IMR-90 (cell line): ENCODE data around the gene ABCE1. TPM values are rescaled to one million over a fixed set of nuclear protein-coding genes. Genes with fewer than 3 reads are reported as not detected.

ENCODE experiments used
- ATAC-seq: fragments of 200-7000 bp; cut with Tn5 transposase; 2 replicates; pipeline ENCODE4 v1.9.1; 2020; ENCODE audit warnings: low read depth, mild to moderate bottlenecking, moderate library complexity
- BruUV-seq: library from RNA; stranded (reverse); fragments of 400-500 nt; replicated peaks from 2 replicates; lab custom pipeline; 2021; lab: Mats Ljungman, UMichigan
- CTCF ChIA-PET: fragments of 300-600 bp; formaldehyde crosslinking; extraction: SDS; loops from one replicate; lab custom pipeline; 2021; ENCODE audit warnings: antibody characterized with exemption; lab: Yijun Ruan, JAX
- POLR2A ChIA-PET: fragments of 300-600 bp; sonication (Branson Sonifier 250); formaldehyde crosslinking; loops from one replicate; lab custom pipeline; 2022; ENCODE audit warnings: antibody characterized with exemption; ENCODE audit not compliant: unreplicated experiment; lab: Charles Lee
- DNase-seq: peaks from one replicate; pipeline ENCODE4 v3.0.0; 2013
- H2AFZ ChIP-seq: replicated peaks from 2 replicates; pipeline ENCODE3; 2013; ENCODE audit warnings: low read length, mild to moderate bottlenecking; ENCODE audit not compliant: poor library complexity
- H2AK5ac ChIP-seq: 2 replicates; pipeline ENCODE4 v1.6.1; 2013; ENCODE audit warnings: low read depth, low read length, inconsistent platforms
- H2AK9ac ChIP-seq: replicated peaks from 2 replicates; pipeline ENCODE3; 2013; ENCODE audit warnings: mild to moderate bottlenecking, low read depth, low read length, moderate library complexity; ENCODE audit not compliant: poor library complexity
- H2BK120ac ChIP-seq: 2 replicates; pipeline ENCODE4 v1.6.1; 2013; ENCODE audit warnings: low read depth, low read length, inconsistent platforms
- H2BK15ac ChIP-seq: 3 replicates; pipeline ENCODE4 v1.6.1; 2013; ENCODE audit warnings: low read depth, low read length, inconsistent platforms
- H2BK20ac ChIP-seq: 2 replicates; pipeline ENCODE4 v1.6.1; 2013; ENCODE audit warnings: low read depth, mild to moderate bottlenecking, inconsistent platforms, low read length, moderate library complexity
- H2BK5ac ChIP-seq: 2 replicates; pipeline ENCODE4 v1.6.1; 2013; ENCODE audit warnings: mild to moderate bottlenecking, low read depth, low read length, inconsistent platforms; ENCODE audit not compliant: poor library complexity, severe bottlenecking
- H3K14ac ChIP-seq: replicated peaks from 2 replicates; pipeline ENCODE4 v1.6.1; 2013; ENCODE audit warnings: low read depth, low read length, inconsistent platforms
- H3K18ac ChIP-seq: 2 replicates; pipeline ENCODE4 v1.6.1; 2013; ENCODE audit warnings: low read depth, low read length, control low read depth
- H3K23ac ChIP-seq: 2 replicates; pipeline ENCODE4 v1.6.1; 2013; ENCODE audit warnings: low read depth, low read length, inconsistent platforms
- H3K27ac ChIP-seq: 2 replicates; pipeline ENCODE4 v1.5.1; 2013; ENCODE audit warnings: mild to moderate bottlenecking, control low read depth, low read length; ENCODE audit not compliant: insufficient read depth
- H3K27me3 ChIP-seq: 2 replicates; pipeline ENCODE4 v1.6.1; 2013; ENCODE audit warnings: low read length; ENCODE audit not compliant: control insufficient read depth, insufficient read depth
- H3K36me3 ChIP-seq: 2 replicates; pipeline ENCODE4 v1.6.1; 2013; ENCODE audit warnings: low read length, mixed read lengths; ENCODE audit not compliant: control insufficient read depth, insufficient read depth
- H3K4ac ChIP-seq: 2 replicates; pipeline ENCODE4 v1.6.1; 2013; ENCODE audit warnings: low read depth, low read length, inconsistent platforms
- H3K4me1 ChIP-seq: 2 replicates; pipeline ENCODE4 v1.6.1; 2013; ENCODE audit warnings: low read length, mixed read lengths; ENCODE audit not compliant: control insufficient read depth, insufficient read depth
- H3K4me2 ChIP-seq: 2 replicates; pipeline ENCODE4 v1.6.1; 2013; ENCODE audit warnings: low read depth, mild to moderate bottlenecking, control low read depth, low read length, moderate library complexity
- H3K4me3 ChIP-seq: 2 replicates; pipeline ENCODE4 v1.5.1; 2013; ENCODE audit warnings: low read depth, mild to moderate bottlenecking, control low read depth, low read length, moderate library complexity; ENCODE audit not compliant: insufficient read depth
- H3K56ac ChIP-seq: 2 replicates; pipeline ENCODE4 v1.6.1; 2013; ENCODE audit warnings: low read length, inconsistent platforms; ENCODE audit not compliant: insufficient read depth; ENCODE audit errors: extremely low read depth
- H3K79me1 ChIP-seq, 2 experiments: 2 replicates each; pipeline ENCODE4 v1.6.1; 2013; ENCODE audit warnings: low read length in 2 of 2, inconsistent platforms in 1 of 2, low read depth in 1 of 2
- H3K9ac ChIP-seq: 2 replicates; pipeline ENCODE4 v1.6.1; 2013; ENCODE audit warnings: low read depth, low read length, control low read depth
- H3K9me1 ChIP-seq: 2 replicates; pipeline ENCODE4 v1.6.1; 2013; ENCODE audit warnings: low read length, inconsistent platforms; ENCODE audit not compliant: insufficient read depth
- H3K9me3 ChIP-seq: 2 replicates; pipeline ENCODE4 v1.6.1; 2013; ENCODE audit warnings: low read length; ENCODE audit not compliant: control insufficient read depth, insufficient read depth
- H4K20me1 ChIP-seq: 2 replicates; pipeline ENCODE4 v1.6.1; 2013; ENCODE audit warnings: low read length, inconsistent platforms; ENCODE audit not compliant: insufficient read depth
- H4K5ac ChIP-seq: 2 replicates; pipeline ENCODE4 v1.6.1; 2013; ENCODE audit warnings: mild to moderate bottlenecking, low read depth, low read length, control low read depth
- H4K8ac ChIP-seq, 2 experiments: 2 replicates each; pipeline ENCODE4 v1.6.1; 2013; ENCODE audit warnings: low read depth in 2 of 2, low read length in 2 of 2, control low read depth in 1 of 2, inconsistent platforms in 1 of 2
- H4K91ac ChIP-seq: 2 replicates; pipeline ENCODE4 v1.6.1; 2013; ENCODE audit warnings: low read depth, low read length, inconsistent platforms; ENCODE audit not compliant: insufficient read depth
- BHLHE40 ChIP-seq: fragments of 150-350 bp; IDR thresholded peaks from 2 replicates; pipeline ENCODE4 v1.6.1; 2016; ENCODE audit warnings: mild to moderate bottlenecking, low read depth, low read length
- CEBPB ChIP-seq: IDR thresholded peaks from 2 replicates; pipeline ENCODE4 v1.6.1; 2012; ENCODE audit warnings: low read depth, low read length, improper control_type of control experiment
- CHD1 ChIP-seq: IDR thresholded peaks from 2 replicates; pipeline ENCODE4 v1.6.1; 2012; ENCODE audit warnings: low read depth, low read length, improper control_type of control experiment
- FOS ChIP-seq: fragments of 150-350 bp; IDR thresholded peaks from 2 replicates; pipeline ENCODE4 v1.6.1; 2016; ENCODE audit warnings: low read depth, low read length
- MAFK ChIP-seq: IDR thresholded peaks from 2 replicates; pipeline ENCODE4 v1.6.1; 2012; ENCODE audit warnings: low read depth, low read length, improper control_type of control experiment
- MXI1 ChIP-seq: IDR thresholded peaks from 2 replicates; pipeline ENCODE4 v1.6.1; 2012; ENCODE audit warnings: low read depth, mild to moderate bottlenecking, low read length, moderate library complexity, borderline replicate concordance
- NFE2L2 ChIP-seq: fragments of 150-350 bp; IDR thresholded peaks from 2 replicates; pipeline ENCODE4 v1.6.1; 2016; ENCODE audit warnings: low read depth, mild to moderate bottlenecking, low read length
- POLR2A ChIP-seq: IDR thresholded peaks from 2 replicates; pipeline ENCODE4 v1.6.1; 2012; ENCODE audit warnings: mild to moderate bottlenecking, low read depth, low read length
- RAD21 ChIP-seq: IDR thresholded peaks from 2 replicates; pipeline ENCODE4 v1.6.1; 2012; ENCODE audit warnings: low read length, improper control_type of control experiment
- RFX5 ChIP-seq: IDR thresholded peaks from 2 replicates; pipeline ENCODE4 v1.8.0; 2012; ENCODE audit warnings: low read depth, mild to moderate bottlenecking, low read length, moderate library complexity
- SMC3 ChIP-seq: fragments of 150-350 bp; IDR thresholded peaks from 2 replicates; pipeline ENCODE4 v1.6.1; 2016; ENCODE audit warnings: low read depth, mild to moderate bottlenecking, antibody characterized with exemption, low read length, moderate library complexity
- WGBS, 2 experiments: methylation state at CpG; one replicate each; pipeline versions ENCODE4 v1.1.5 to v1.1.7; 2013; ENCODE audit warnings: missing lambda C conversion rate in 2 of 2; ENCODE audit not compliant: insufficient read length in 1 of 2; ENCODE audit errors: extremely low coverage in 2 of 2; 5-methylcytosine and 5-hydroxymethylcytosine counted together
- dilution Hi-C: fragments of 300-500 bp; cut with HindIII; formaldehyde crosslinking; loops from one replicate; pipeline ENCODE4 v1.14.3; 2018; ENCODE audit warnings: low sequenced_read_pairs; ENCODE audit not compliant: unreplicated experiment
- in situ Hi-C: fragments of 300-500 bp; cut with MboI; formaldehyde crosslinking; loops from 3 replicates; pipeline ENCODE4 v1.14.3; 2019; ENCODE audit warnings: low sequenced_read_pairs, inconsistent platforms, mixed read lengths
- intact Hi-C: fragments of 100-400 bp; cut with micrococcal nuclease; formaldehyde crosslinking; loops from 2 replicates; pipeline ENCODE4 v1.10.0; 2022
- polyA plus RNA-seq, 3 experiments: library from polyadenylated mRNA; depleted of rRNA; stranded (reverse); fragments of >200 nt; gene quantifications; 2 replicates each; pipeline ENCODE4 v1.2.3, GENCODE V29; 2012; ENCODE audit warnings: low replicate concordance in 1 of 3
- total RNA-seq: library from RNA; depleted of rRNA; stranded (reverse); fragments of >200 nt; gene quantifications from 2 replicates; pipeline ENCODE4 v1.2.3, GENCODE V29; 2012
- TF ChIP-seq, protein P1 (sequence below): conservative IDR thresholded peaks from 2 replicates; pipeline ENCODE4 v1.5.1; 2012; ENCODE audit warnings: mild to moderate bottlenecking, low read depth, low read length, improper control_type of control experiment
- TF ChIP-seq, protein P2 (sequence below): fragments of 150-350 bp; IDR thresholded peaks from 2 replicates; pipeline ENCODE4 v1.6.1; 2016; ENCODE audit warnings: low read depth, mild to moderate bottlenecking, low read length, moderate library complexity, borderline replicate concordance
- TF ChIP-seq, protein P3 (sequence below): fragments of 150-350 bp; IDR thresholded peaks from 2 replicates; pipeline ENCODE4 v1.6.1; 2017; ENCODE audit warnings: mild to moderate bottlenecking, antibody characterized with exemption, low read length, low read depth

ABCE1 gene
- total and polyA plus RNA-seq, 2 of the 4 experiments (the other 2 are of a cell fraction) = 54.5 to 219 TPM

DNA sequence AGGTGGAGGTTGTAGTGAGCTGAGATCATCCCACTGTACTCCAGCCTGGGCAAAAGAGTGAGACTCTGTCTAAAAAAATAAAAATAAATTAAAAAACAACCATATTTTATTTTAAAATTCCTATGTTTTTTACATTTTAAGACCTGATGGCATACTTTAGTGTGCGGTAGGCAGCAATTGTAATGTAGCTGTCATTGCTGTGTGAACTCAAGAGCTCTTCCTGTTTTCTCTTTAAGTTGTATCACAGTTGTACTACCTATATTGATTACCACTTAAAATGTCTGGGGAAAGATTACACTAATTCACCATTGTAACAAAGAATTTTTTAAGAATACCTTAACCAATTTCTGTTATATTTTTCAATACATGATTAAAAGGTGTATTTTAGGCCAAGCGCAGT, 27.3 kb downstream of the ABCE1 start:
- dilution Hi-C loops (no loop called here), intact Hi-C loops (no loop called here), in situ Hi-C loops (no loop called here)
- Histone ChIP-seq H3K9me3 (no peaks in the 10 kb centered on the region), H3K79me1 (peaks cover 0 to 4% of the 10 kb centered on the region in 2 experiments; a peak in 2 of 4 replicates), H2BK5ac (no peak overlapping the region), H2AK9ac (no peak overlapping the region), H4K5ac (no peak overlapping the region), H2BK15ac (no peak overlapping the region), H2BK20ac (no peak overlapping the region), H3K27ac (no peak overlapping the region), H4K20me1 (no peaks in the 10 kb centered on the region), H3K14ac (no peak overlapping the region), H3K56ac (no peak overlapping the region), H3K4me1 (no peaks in the 10 kb centered on the region), H2AK5ac (no peak overlapping the region), H4K91ac (no peak overlapping the region), H3K4me2 (no peak overlapping the region), H3K18ac (no peak overlapping the region), H3K4ac (no peak overlapping the region), H3K9ac (no peak overlapping the region), H3K9me1 (no peaks in the 10 kb centered on the region), H3K27me3 (no peaks in the 10 kb centered on the region), H3K4me3 (no peak overlapping the region), H3K36me3 (peaks cover 29% of the 10 kb centered on the region), H2AFZ (no peak overlapping the region), H4K8ac (no peak overlapping the region), H3K23ac (no peak overlapping the region), H2BK120ac (no peak overlapping the region)
- ChIA-PET POLR2A (interaction anchor here (0.5 kb wide), 1 partner anchor 996 kb away, joined by 3 read pairs; no protein-coding TSS in a partner anchor), CTCF (no interaction called here)
- ATAC-seq (no peak), DNase-seq (no peak)
- no TSS peak for BruUV-seq
- no CpG with 5 or more reads among the region's 2 CpGs for WGBS, 2 experiments
- TF ChIP-seq RFX5 = no peak
- no peak for TF ChIP-seq MAFK
- no peak for TF ChIP-seq MXI1
- TF ChIP-seq SMC3 = no peak
- TF ChIP-seq CHD1 = no peak
- no peak for TF ChIP-seq FOS
- TF ChIP-seq BHLHE40 = no peak
- TF ChIP-seq, protein P1, sequence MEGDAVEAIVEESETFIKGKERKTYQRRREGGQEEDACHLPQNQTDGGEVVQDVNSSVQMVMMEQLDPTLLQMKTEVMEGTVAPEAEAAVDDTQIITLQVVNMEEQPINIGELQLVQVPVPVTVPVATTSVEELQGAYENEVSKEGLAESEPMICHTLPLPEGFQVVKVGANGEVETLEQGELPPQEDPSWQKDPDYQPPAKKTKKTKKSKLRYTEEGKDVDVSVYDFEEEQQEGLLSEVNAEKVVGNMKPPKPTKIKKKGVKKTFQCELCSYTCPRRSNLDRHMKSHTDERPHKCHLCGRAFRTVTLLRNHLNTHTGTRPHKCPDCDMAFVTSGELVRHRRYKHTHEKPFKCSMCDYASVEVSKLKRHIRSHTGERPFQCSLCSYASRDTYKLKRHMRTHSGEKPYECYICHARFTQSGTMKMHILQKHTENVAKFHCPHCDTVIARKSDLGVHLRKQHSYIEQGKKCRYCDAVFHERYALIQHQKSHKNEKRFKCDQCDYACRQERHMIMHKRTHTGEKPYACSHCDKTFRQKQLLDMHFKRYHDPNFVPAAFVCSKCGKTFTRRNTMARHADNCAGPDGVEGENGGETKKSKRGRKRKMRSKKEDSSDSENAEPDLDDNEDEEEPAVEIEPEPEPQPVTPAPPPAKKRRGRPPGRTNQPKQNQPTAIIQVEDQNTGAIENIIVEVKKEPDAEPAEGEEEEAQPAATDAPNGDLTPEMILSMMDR = no peak
- TF ChIP-seq CEBPB = no peak
- no peak for TF ChIP-seq NFE2L2
- TF ChIP-seq, protein P2, sequence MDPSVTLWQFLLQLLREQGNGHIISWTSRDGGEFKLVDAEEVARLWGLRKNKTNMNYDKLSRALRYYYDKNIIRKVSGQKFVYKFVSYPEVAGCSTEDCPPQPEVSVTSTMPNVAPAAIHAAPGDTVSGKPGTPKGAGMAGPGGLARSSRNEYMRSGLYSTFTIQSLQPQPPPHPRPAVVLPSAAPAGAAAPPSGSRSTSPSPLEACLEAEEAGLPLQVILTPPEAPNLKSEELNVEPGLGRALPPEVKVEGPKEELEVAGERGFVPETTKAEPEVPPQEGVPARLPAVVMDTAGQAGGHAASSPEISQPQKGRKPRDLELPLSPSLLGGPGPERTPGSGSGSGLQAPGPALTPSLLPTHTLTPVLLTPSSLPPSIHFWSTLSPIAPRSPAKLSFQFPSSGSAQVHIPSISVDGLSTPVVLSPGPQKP = no peak
- TF ChIP-seq POLR2A = no peak
- TF ChIP-seq, protein P3, sequence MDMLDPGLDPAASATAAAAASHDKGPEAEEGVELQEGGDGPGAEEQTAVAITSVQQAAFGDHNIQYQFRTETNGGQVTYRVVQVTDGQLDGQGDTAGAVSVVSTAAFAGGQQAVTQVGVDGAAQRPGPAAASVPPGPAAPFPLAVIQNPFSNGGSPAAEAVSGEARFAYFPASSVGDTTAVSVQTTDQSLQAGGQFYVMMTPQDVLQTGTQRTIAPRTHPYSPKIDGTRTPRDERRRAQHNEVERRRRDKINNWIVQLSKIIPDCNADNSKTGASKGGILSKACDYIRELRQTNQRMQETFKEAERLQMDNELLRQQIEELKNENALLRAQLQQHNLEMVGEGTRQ = no peak
- no peak for TF ChIP-seq RAD21
